NCI-H2171 treated with DMSO at 0.1 percent for 48 hours (cell line): ENCODE results near the gene MTNR1B.

ENCODE experiments used
- DNase-seq: peaks from one replicate; lab custom pipeline; 2025; lab: John Stamatoyannopoulos, UW

Gene MTNR1B

DNA sequence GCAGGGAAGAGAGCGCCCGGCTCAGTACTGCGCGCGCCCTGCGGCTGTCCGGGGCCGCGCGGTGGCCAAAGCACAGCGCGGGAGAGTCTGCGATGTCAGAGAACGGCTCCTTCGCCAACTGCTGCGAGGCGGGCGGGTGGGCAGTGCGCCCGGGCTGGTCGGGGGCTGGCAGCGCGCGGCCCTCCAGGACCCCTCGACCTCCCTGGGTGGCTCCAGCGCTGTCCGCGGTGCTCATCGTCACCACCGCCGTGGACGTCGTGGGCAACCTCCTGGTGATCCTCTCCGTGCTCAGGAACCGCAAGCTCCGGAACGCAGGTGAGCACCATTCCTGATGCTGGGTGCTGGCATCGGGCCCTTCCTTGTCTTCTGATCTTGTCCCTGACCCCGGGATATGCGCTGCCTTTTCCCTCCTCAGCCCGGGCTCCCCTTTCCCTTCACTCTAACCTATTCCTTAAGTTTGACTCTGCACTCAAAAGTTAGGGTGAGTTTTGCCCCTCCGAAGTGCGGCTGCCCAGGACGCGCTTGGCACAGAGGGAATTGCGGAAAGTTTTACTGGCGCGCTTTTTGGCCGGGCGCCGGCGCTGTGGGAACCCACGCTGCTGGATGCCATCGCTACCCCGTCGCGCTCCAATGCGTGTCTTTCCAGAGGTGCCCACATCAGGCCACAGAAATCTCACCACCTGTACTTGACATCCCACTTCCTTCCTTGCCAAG is at the start of gene MTNR1B:
TSS of gene MTNR1B (plus strand) at position 18 of the 714 bp plus-strand sequence. CDS start at position 93, 75 bp downstream.
- no peak for DNase-seq

DNA sequence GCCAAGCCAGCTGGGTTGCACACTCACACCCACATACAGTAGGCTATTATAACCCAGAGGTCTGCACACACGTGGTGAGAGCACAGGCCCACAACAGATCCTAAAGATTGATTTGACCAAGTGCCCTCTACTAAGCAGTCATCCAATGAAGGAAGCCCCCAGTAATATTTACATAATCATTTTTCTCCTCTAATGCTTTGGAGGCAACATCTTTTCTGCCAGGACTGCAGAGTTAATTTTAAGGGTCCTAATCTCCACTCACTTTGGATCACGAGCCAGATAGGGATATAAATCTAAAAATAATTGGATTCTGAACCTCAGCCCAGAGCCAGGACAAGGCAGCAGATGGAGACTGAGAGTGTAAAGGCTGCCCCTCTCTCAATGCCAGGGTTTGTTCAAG is 49.1 kb upstream of the MTNR1B start:
- DNase-seq, result no peak

DNA sequence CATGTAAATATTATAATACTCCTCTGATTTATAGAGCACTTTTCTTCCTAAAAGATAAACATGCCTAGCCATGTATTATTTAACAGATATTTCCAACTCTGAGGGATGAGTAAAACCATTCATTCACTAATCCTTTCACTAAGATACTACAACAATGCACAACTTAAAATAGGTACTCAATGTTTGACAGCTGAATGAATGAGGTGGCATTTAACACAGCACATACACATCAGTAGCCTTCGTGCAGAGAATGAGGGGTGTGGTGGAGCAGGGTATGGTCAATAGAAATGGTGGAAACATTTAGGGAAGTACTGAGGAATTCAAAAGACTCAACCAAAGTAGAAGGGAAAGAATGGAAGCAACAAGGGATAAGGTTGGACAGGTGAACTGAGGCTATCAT is 46.7 kb upstream of the MTNR1B start:
- no peak for DNase-seq

DNA sequence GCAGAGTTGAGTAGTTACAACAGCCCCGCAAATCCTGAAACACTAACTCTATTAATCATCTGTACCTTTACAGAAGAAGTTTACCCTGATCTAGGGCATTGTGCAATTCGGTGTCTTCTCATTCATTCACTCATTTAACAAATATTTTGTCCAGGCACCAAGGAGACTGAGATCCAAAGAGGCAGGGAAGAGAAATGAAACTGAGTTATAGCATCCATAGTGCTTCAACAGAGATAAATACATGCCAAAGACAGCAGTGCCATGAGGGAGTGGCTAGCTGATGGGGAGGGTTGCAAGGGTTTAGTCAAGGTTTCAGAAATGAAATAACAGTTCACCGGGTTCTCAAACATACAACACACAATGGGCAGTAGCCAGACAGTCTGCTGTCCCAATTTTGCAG is 40.2 kb upstream of the MTNR1B start:
- DNase-seq, result no peak

DNA sequence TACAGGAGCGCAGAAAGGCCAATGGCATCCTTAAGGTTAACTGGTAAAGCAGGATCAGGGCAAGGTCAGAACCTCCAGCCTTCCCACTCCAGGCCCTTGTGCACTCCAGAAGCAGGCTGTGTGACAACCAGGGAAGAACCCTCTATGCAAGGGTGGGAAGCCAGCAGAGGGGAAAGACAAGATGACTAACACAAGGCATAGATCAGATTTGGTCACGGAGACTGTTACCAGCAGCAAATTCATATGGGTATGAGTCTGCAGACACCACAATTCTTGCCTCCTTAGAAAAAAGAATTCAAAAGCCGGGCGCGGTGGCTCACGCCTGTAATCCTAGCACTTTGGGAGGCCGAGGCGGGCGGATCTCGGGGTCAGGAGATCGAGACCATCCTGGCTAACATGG is 39.8 kb upstream of the MTNR1B start:
- DNase-seq, result no peak

DNA sequence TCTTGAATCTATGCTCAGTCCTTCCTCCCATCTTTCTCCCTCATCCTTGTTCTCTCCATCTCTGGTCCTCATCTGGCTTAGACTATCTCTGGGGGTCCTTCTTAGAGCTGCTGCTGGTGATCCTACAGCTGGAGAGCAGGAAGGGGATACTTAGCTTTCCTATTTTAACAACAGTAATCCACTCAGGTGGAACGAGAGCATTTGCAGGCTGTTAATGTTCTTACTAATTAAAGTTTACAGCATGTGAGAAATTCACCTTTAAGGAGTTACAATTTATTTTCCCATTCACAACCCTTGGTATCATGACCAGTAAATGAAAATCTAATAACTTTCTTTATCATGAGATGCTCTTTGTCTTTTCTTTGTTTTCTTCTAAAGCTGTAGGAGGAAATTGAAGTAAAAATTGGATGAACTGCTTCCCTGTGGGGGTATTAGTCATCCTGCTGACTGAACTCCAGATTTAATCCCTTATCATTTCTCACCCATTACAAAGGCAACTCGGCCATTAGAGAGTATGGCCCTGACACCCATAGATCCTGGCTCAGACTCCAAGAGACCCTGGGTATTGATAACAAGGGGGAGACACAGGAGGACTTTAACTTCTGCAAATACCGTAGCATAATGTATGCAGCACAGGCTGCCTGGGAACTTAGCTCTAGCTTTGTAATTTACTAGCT is 37.6 kb upstream of the MTNR1B start:
- no peak for DNase-seq

DNA sequence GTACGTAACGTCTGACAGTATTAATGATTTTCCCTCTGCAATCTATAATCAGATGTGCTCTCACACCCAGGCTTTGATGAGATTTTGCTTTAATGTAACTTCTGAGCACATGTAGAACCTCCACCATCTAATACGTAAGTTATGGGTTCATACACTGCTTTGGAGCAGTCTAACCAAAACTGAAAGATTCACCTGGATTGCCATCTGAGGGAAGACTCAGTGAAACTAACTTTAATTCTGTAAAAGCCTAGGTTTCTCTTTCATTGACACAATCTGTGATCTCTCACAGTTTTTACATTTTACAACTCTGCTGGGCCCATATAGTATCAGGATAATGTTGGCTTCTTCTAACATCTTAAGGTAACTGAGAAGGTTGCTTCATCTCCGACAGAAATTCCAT is 30.1 kb upstream of the MTNR1B start:
- no peak for DNase-seq

DNA sequence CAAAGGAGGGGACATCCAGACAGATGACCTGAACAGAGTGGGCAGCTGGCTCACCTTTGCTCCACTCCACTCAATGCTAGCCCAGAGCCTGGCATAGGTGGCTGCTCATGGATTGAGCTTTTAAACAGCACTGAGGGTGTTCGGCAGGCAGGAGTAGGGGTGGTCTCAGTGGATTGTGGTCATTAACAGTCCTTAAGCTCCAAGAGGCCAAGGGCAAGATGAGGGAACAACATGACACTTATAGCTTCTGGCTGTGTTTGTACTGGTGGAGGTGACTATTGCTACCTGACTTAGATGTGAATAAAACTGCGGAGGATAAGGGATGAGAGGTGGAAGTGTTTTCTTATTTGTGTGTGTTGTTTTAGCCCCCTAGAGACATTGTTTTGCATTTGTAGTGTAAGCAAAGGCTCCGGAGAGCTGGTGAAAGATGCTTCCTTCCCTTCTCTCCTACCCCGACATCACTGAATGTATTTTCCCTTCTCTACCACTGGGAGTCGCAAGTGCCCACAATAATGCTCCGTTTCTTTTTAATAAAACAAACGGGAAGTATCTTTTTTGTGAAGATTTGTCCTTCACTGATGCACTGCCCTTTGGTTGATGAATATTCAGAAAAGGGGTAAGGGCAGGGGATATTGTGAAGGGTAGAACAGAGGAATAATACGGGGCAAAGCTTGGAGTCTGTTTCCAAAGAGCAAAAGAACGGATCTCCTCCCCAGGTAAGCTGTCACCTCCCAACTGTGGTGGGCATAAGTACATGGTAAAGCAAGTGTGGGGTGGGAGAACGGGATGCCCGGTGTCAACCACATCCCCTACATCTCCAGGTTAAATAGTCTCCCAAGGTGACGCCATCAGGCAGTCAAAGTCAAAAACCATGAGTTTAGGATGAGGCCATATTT is 27.5 kb upstream of the MTNR1B start:
- no peak for DNase-seq

DNA sequence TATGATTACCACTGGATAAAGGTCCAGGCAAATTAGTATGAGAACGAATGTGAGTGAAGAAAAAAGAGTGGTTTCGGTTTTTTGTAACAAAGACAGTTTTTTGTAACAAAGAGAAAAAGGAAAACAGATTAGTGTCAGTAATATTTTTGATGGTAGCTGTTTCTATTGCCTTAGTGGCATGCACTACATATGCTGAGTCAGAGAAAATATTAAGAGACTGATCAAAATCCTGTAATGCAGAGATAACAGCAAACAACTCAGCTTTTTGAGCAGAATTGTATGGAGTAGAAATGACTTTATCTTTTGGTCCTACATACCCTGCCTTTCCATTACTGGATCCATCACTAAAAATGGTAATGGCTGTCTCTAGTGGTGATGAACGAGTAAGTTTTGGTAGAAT is 22.7 kb upstream of the MTNR1B start:
- no peak for DNase-seq

DNA sequence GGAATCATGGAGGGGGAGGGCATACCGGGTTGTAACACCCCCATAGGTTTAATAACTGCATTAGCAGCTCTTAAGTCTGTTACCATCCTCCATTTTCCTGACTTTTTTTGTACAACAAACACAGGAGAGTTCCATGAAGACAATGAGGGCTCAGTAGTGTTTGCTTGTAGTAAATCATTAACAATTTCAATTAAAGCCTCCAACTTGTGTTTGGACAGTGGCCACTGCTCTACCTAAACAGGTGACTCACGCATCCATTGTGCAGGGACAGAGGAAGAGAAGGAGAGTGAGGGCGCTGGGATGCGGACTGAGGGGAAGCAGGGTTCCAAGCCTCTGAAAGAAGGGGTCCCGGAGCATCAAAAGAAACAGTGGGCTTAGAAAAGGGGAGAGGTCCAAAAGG is 21.3 kb upstream of the MTNR1B start:
- DNase-seq, result no peak

DNA sequence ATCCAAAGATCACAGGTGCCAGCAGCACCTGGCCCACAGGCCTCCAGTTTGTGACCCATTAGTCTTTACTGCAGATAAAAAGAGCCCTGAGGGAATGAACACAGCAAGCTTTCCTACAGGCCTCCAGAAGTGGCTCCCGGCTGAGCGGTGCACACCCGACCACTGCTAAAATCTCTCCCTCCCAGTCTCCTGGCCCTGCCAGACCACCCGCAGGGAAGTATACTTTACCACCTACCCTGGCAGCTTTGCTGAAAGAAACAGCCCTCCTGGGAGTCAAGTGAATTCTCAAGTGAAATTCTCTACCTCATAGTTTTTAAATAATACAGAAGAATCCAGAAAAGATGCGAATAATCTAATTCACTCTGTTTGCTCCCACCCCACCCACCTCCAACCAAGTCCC is 15.4 kb upstream of the MTNR1B start:
- DNase-seq, result no peak

DNA sequence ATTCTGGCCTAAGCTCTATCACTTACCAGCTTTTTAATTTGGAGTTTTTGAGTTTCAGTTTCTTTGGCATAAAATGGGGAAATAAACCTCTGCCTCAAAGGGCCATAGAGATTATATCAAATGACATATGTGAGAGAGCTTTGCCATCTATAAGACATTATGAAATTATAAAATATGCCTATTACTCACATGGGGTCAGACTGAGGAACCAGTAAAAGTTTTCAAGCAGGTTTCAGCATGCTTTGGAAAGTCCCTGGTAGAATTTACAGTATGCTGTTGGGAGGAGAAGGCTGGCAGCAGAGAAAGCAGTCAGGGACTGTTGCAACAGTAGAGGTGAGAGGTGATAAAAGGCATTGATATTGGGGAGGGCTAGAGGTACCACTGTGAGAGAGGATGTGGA is 13.6 kb upstream of the MTNR1B start:
- DNase-seq, result no peak

DNA sequence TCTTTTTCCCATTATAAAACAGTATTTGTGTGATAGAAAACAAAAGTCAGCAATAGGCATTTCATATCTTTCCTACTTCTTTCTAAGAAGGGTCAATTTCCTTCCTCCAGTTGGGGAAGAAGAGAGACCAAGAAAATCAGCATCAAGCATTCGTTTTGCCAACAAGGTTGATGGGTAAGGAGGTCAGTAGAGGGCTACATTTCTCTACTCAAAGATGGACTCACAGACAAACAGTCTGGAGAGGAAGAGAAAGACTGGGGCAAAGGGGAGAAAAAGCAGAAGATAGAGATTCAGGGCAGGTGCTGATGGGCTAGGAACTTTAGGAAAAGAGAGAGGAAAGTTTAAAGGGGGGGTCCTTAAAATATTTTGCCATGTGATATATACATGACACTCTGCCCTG is 8.6 kb upstream of the MTNR1B start:
- DNase-seq, result no peak

DNA sequence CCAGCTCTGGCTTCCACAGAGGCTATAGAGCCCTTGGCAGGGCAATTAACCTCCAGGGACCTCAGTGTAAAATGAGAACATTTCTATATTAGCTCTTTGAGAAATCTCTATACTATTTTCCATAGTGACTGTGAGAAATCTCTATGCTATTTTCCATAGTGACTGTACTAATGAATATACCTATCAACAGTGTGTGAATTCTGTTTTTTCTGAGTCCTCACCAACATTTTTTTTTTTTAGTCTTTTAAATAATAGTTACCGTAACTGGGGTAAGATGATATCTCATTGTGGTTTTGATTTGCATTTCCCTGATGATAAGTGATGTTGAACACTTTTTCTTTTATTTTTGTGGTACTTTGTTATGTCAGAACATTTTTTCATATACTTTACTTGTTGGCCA is 7.0 kb upstream of the MTNR1B start:
- DNase-seq, result no peak

DNA sequence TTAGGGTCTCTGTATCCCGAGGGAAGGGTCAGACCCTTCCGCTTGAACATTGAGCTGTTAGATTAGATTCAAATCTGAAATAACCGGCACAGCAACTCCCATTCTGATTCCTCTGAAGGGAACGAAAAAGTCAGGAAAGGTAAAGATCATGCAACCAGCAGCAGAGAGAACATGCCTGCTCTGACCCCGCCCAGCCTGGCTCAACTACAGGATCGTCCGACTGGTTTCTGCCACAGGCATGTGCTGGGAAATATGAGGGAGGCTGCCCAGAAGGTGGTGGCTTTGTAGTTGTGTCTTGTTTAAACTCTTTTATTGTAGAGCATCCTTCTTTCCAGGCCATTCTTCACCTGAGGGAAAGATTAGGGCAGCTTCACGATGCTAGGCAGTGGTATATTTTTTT is 5.0 kb upstream of the MTNR1B start:
- no peak for DNase-seq

DNA sequence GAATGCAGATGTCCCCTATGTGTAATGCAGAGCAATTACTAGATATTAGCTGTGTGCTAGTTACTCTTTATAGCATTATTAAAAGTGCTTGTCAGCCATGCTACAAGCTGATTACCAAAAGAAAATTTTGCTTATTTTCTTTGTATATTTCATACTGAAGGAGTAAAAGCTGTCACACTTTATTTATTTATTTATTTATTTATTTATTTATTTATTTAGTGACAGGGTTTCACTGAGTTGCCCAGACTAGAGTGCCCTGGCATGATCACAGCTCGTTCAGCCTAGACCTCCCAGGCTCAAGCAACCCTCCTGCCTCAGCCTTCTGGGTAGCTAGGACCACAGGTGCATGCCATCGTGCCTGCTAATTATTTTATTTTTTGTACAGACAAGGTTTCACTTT is 4.3 kb upstream of the MTNR1B start:
- DNase-seq, result no peak

DNA sequence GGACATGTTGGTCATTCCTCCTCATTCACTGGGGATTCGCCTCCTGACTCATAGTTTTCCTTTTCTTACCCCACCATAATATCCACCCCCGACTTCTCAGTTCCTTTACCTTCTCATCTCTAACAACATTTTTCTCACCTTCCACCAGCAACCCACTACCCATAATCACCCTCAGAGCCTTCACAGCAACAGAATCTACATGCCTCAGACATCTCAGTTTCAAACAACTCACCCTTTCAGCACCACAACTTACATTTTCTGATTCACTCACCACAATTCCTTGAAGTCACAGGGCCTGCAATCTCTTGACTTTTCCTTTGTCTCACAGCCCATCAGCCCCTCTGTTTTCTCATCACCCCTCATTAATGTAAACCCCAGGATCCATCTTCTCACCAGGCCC is 2.3 kb upstream of the MTNR1B start:
- no peak for DNase-seq

DNA sequence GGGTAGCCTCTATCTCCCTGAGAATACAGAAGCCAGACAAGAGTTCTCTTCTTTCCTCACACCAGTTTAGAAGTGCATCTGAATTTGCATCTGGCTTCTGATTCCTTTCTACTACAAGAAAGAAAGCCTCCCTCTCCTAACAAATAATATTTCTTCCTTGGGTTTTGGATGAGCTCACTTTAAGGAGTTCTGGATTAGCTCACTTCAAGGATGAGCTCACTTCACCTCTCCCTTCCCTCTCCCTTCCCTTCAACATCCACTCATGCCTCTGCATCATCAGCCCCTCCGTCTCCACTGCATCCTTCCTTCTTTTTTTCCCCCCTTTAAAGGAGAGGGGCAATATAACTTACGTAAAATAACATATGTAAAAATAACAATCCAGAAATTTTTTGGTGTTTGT is 1.6 kb upstream of the MTNR1B start:
- no peak for DNase-seq

DNA sequence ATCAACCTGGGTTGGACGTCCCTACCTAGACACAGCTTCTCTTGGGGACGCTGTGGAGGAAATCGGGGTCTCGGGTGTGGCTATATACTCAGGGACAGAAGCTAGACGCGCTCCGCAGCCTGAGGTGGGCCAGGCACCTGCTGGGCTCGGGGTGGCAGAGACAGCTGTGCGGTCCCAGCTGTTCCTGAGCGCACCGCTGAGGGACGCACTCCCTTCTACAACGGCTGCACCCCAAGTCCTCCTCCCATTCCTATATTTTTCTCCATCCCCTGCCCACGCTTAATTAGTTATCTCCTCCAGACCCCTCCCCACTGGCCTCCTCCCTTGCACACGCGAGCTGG is 188 bp upstream of the MTNR1B start:
- no peak for DNase-seq

DNA sequence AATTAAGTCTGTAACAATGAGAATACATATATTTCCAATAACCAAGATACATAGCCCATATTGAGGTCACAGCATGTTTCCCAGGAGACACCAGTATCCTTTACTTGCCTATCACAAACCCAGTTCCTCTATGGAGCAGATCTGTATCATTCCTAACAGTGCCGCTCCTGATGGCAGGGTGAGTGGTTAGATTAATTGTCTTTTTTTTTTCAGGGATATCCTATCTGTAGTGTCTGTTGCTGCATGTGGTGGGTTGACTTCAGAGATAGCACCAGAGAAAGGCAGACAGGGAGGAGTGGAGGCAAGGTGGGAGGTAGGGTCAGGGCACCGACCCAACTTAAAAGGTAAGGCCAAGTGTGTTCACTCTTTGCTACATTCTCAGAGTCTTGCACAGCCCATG is 2.8 kb downstream of the MTNR1B start:
- no peak for DNase-seq

DNA sequence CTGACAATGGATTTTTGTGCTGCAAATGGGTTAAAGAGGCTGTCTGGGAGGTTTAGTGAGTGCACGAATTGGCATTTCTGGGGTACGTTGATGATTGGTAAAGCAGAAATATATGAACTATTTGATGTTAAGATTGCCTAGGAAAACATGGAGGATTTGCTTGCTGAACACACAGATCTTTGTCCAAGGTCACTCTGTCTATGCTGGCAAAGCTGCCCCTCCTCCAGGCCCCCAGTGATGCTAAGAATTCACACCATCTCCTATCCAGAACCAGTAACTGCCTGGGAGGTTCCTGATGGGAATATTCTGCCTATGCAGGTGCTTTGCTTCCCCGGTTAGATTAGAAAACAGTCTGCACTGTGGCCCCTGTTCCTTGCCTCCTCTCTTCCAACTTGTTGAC is 5.8 kb downstream of the MTNR1B start:
- DNase-seq, result no peak

DNA sequence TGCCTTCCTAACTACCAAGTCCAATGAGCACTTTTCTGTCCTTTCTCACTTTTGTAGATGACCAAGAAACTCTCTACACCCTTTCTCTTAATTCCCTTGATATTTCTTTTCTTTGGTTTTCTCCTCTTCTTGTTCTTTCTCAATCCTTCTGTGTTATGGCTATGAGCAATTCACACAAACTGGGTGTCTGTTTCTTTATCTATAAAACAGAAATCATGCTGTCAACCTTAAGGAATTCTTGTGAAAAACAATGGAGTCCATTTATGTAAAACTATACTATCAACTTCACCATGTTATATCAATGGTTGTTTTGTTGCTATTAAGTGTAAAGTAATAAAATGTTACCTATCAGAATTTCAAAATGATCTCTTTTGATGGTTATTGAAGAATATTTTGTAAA is 7.2 kb downstream of the MTNR1B start:
- no peak for DNase-seq

DNA sequence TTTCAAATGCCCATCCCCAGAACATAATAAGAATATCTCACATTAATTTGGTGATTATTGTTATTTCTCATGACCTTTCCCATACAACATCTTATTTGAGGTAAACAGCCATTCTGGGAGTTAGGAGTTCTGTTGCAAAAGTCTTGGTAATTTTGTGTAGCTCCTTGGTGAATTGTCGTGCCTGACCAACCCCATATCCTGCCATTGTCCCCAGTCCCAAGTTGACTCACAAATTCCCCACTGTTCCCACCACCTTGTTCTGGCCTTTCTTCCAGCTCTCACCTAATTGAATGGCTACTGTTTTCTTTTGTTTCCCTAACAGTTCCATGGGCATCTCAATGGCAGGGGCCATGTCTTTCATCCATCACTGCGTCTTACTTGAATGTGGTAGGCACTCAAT is 8.0 kb downstream of the MTNR1B start:
- DNase-seq, result no peak
